Measurements from ENCODE around the gene ZNF764. TPM values are rescaled to one million over a fixed set of nuclear protein-coding genes. Genes with fewer than 3 reads are reported as not detected.

Gene ZNF764
- total RNA-seq, 4 donors from 2014 or later, result 8.7 to 14.0 (median 11.3) TPM

- no peak overlapping the region for H3K27ac ChIP-seq (replicated peaks in 1 of 4)
- no peak overlapping the region for H3K4me3 ChIP-seq
- H3K9me3 ChIP-seq, result no peaks in the 10 kb centered on the region
- no peak for DNase-seq (ENCODE audit: extremely low spot score)
- TF ChIP-seq EP300 (IDR thresholded peaks at IDR 0.05), result no peak
- TF ChIP-seq POLR2A (IDR thresholded peaks at IDR 0.05; ENCODE audit: low read depth), result no peak
- no peak for TF ChIP-seq POLR2AphosphoS5 (IDR thresholded peaks at IDR 0.05)
- TF ChIP-seq, protein P1, sequence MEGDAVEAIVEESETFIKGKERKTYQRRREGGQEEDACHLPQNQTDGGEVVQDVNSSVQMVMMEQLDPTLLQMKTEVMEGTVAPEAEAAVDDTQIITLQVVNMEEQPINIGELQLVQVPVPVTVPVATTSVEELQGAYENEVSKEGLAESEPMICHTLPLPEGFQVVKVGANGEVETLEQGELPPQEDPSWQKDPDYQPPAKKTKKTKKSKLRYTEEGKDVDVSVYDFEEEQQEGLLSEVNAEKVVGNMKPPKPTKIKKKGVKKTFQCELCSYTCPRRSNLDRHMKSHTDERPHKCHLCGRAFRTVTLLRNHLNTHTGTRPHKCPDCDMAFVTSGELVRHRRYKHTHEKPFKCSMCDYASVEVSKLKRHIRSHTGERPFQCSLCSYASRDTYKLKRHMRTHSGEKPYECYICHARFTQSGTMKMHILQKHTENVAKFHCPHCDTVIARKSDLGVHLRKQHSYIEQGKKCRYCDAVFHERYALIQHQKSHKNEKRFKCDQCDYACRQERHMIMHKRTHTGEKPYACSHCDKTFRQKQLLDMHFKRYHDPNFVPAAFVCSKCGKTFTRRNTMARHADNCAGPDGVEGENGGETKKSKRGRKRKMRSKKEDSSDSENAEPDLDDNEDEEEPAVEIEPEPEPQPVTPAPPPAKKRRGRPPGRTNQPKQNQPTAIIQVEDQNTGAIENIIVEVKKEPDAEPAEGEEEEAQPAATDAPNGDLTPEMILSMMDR (IDR thresholded peaks at IDR 0.05), result no peak
- peaks cover 15 to 21% (median 18%) of the 10 kb centered on the region in 4 donors for H3K4me1 ChIP-seq
- 92% methylated on average over 4 of the region's 4 CpGs for WGBS
- no peaks in the 10 kb centered on the region for H3K27me3 ChIP-seq
- peaks cover 0 to 10% (median 3%) of the 10 kb centered on the region in 4 donors for H3K36me3 ChIP-seq
- intact Hi-C loops (cut with DNase I), result no loop called here
Observed at GRCh38 chr16:30566531-30566930, 8.4 kb upstream of the ZNF764 start.

GRCh38 chr16:30565984-30566383 lies 7.8 kb upstream of the ZNF764 start:
- DNase-seq (ENCODE audit: extremely low spot score), result no peak
- Histone ChIP-seq H3K4me3 (no peak overlapping the region), H3K36me3 (peaks cover 0 to 10% (median 3%) of the 10 kb centered on the region in 4 donors), H3K4me1 (peaks cover 13 to 25% (median 20%) of the 10 kb centered on the region in 4 donors), H3K27me3 (no peaks in the 10 kb centered on the region), H3K9me3 (no peaks in the 10 kb centered on the region), H3K27ac (replicated peaks in 1 of 4) (no peak overlapping the region)
- TF ChIP-seq POLR2AphosphoS5 (IDR thresholded peaks at IDR 0.05) (no peak), POLR2A (IDR thresholded peaks at IDR 0.05; ENCODE audit: low read depth) (no peak), EP300 (IDR thresholded peaks at IDR 0.05) (no peak)
- TF ChIP-seq, protein P1 (IDR thresholded peaks at IDR 0.05), result no peak
- WGBS, result 58% methylated on average over 8 of the region's 8 CpGs
- intact Hi-C loops (cut with DNase I), result no loop called here

- TF ChIP-seq POLR2AphosphoS5 (IDR thresholded peaks at IDR 0.05) (no peak), POLR2A (IDR thresholded peaks at IDR 0.05; ENCODE audit: low read depth) (no peak), EP300 (IDR thresholded peaks at IDR 0.05) (no peak)
- TF ChIP-seq, protein P1 (IDR thresholded peaks at IDR 0.05), result no peak
- WGBS, result 54% methylated on average over 7 of the region's 7 CpGs
Observed at GRCh38 chr16:30565526-30565925, 7.4 kb upstream of the ZNF764 start.

DNA sequence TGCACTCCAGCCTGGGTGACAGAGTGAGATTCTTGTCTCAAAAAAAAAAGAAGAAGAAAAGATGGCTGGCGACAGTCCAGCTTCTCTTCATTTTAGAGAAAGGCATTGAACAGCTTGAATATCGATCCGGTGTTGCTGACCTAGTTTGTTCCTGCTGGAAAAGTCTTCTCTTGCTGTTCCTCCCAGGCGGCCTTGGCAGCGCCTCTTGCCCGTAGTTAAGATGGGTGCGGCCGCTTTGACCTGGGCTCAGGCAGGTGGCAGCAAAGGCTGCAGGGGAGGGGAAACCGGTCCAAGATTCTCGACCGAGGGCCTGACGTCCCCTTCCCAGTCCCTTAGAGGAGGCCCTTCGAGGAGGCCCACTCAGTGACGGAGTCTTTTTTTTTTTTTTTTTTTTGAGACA lies 3.8 kb upstream of the ZNF764 start:
- TF ChIP-seq POLR2A (IDR thresholded peaks at IDR 0.05; ENCODE audit: low read depth), result no peak
- TF ChIP-seq EP300 (IDR thresholded peaks at IDR 0.05), result no peak
- no peak for TF ChIP-seq POLR2AphosphoS5 (IDR thresholded peaks at IDR 0.05)
- TF ChIP-seq, protein P1 (IDR thresholded peaks at IDR 0.05), result no peak
- Histone ChIP-seq H3K36me3 (no peaks in the 10 kb centered on the region), H3K4me1 (peaks cover under 1 to 32% (median 23%) of the 10 kb centered on the region in 4 donors), H3K9me3 (no peaks in the 10 kb centered on the region), H3K27ac (replicated peaks in 1 of 4) (peak overlapping the region; percentile 56 to 72 (median 70)), H3K4me3 (peak overlapping the region; percentile 52 to 63 (median 58)), H3K27me3 (no peaks in the 10 kb centered on the region)
- no peak for DNase-seq (ENCODE audit: extremely low spot score)
- 94% methylated on average over 14 of the region's 14 CpGs for WGBS
- intact Hi-C loops (cut with DNase I), result loop anchor here (5.0 kb wide), 1 partner anchor 70 kb away; no protein-coding TSS in a partner anchor

More at GRCh38 chr16:30565526-30565925, 7.4 kb upstream of the ZNF764 start:
- intact Hi-C loops (cut with DNase I), result no loop called here
- Histone ChIP-seq H3K4me1 (peaks cover 8 to 25% (median 20%) of the 10 kb centered on the region in 4 donors), H3K9me3 (no peaks in the 10 kb centered on the region), H3K4me3 (no peak overlapping the region), H3K27me3 (no peaks in the 10 kb centered on the region), H3K36me3 (peaks cover 0 to 10% (median 3%) of the 10 kb centered on the region in 4 donors), H3K27ac (replicated peaks in 1 of 4) (no peak overlapping the region)
- DNase-seq (ENCODE audit: extremely low spot score), result no peak

Measured in esophagus muscularis mucosa (tissue), 4 donors.